ENCODE results near the gene DLGAP3. TPM values are rescaled to one million over a fixed set of nuclear protein-coding genes. Genes with fewer than 3 reads are reported as not detected.

DLGAP3 gene
- total RNA-seq, 2 experiments from 2014 or later: 0.50 to 0.66 TPM

- Mint-ChIP-seq H3K36me3 (no peaks in the 10 kb centered on the region), H3K4me3 (no peak overlapping the region), H3K4me1 (no peaks in the 10 kb centered on the region), H3K9me3 (ENCODE audit: low read depth) (no peaks in the 10 kb centered on the region), H3K27me3 (peaks cover 4% of the 10 kb centered on the region), H3K27ac (no peak overlapping the region)
- DNase-seq (no peak), ATAC-seq (no peak)
- CTCF ChIA-PET: no interaction called here
Observed at GRCh38 chr1:34906222-34906621, 23.2 kb downstream of the DLGAP3 start.

GRCh38 chr1:34905098-34905459, 24.4 kb downstream of the DLGAP3 start:
- Mint-ChIP-seq H3K27me3 (peaks cover 4% of the 10 kb centered on the region), H3K9me3 (ENCODE audit: low read depth) (no peaks in the 10 kb centered on the region), H3K27ac (no peak overlapping the region), H3K4me3 (no peak overlapping the region), H3K36me3 (no peaks in the 10 kb centered on the region), H3K4me1 (no peaks in the 10 kb centered on the region)
- CTCF ChIA-PET: interaction anchor here (0.6 kb wide), 1 partner anchor 94 kb away, joined by 3 read pairs; no protein-coding TSS in a partner anchor
- ATAC-seq (no peak), DNase-seq (peak; percentile 33)

GRCh38 chr1:34904236-34905097, 25.0 kb downstream of the DLGAP3 start:
- DNase-seq (peak; percentile 35), ATAC-seq (no peak)
- Mint-ChIP-seq H3K27ac (no peak overlapping the region), H3K9me3 (ENCODE audit: low read depth) (no peaks in the 10 kb centered on the region), H3K4me3 (no peak overlapping the region), H3K36me3 (no peaks in the 10 kb centered on the region), H3K27me3 (peaks cover 4% of the 10 kb centered on the region), H3K4me1 (no peaks in the 10 kb centered on the region)
- CTCF ChIA-PET: interaction anchor here (0.6 kb wide), 1 partner anchor 93 kb away, joined by 3 read pairs; no protein-coding TSS in a partner anchor

- Mint-ChIP-seq H3K9me3 (ENCODE audit: low read depth) (no peaks in the 10 kb centered on the region), H3K27ac (no peak overlapping the region), H3K36me3 (no peaks in the 10 kb centered on the region), H3K4me1 (no peaks in the 10 kb centered on the region), H3K27me3 (peaks cover 10% of the 10 kb centered on the region), H3K4me3 (no peak overlapping the region)
- CTCF ChIA-PET: no interaction called here
- DNase-seq (peak; percentile 11), ATAC-seq (no peak)
Observed at GRCh38 chr1:34901919-34902318, 27.5 kb downstream of the DLGAP3 start.

- H3K4me3 Mint-ChIP-seq: no peak overlapping the region
- no peaks in the 10 kb centered on the region for H3K36me3 Mint-ChIP-seq
- H3K4me1 Mint-ChIP-seq: no peaks in the 10 kb centered on the region
- CTCF ChIA-PET: no interaction called here
- H3K27me3 Mint-ChIP-seq: peaks cover 10% of the 10 kb centered on the region
- DNase-seq: peak; percentile 14
- H3K27ac Mint-ChIP-seq: no peak overlapping the region
- no peaks in the 10 kb centered on the region for H3K9me3 Mint-ChIP-seq (ENCODE audit: low read depth)
- ATAC-seq: no peak
Observed at GRCh38 chr1:34900775-34901502, 28.5 kb downstream of the DLGAP3 start.

- Mint-ChIP-seq H3K4me1 (no peaks in the 10 kb centered on the region), H3K27me3 (peaks cover 10% of the 10 kb centered on the region), H3K9me3 (ENCODE audit: low read depth) (no peaks in the 10 kb centered on the region), H3K36me3 (no peaks in the 10 kb centered on the region), H3K4me3 (no peak overlapping the region), H3K27ac (no peak overlapping the region)
- CTCF ChIA-PET: no interaction called here
- DNase-seq (peak; percentile 1), ATAC-seq (no peak)
Observed at GRCh38 chr1:34899906-34900305, 29.5 kb downstream of the DLGAP3 start.

GRCh38 chr1:34899471-34899870, 30.0 kb downstream of the DLGAP3 start:
- ATAC-seq (no peak), DNase-seq (peak; percentile 18)
- Mint-ChIP-seq H3K4me3 (no peak overlapping the region), H3K27ac (no peak overlapping the region), H3K36me3 (no peaks in the 10 kb centered on the region), H3K9me3 (ENCODE audit: low read depth) (no peaks in the 10 kb centered on the region), H3K4me1 (no peaks in the 10 kb centered on the region), H3K27me3 (peaks cover 10% of the 10 kb centered on the region)
- CTCF ChIA-PET: no interaction called here

- CTCF ChIA-PET: no interaction called here
- peak; percentile 8 for DNase-seq
- Mint-ChIP-seq H3K27ac (no peak overlapping the region), H3K27me3 (peaks cover 13% of the 10 kb centered on the region), H3K9me3 (ENCODE audit: low read depth) (no peaks in the 10 kb centered on the region), H3K36me3 (no peaks in the 10 kb centered on the region), H3K4me1 (no peaks in the 10 kb centered on the region), H3K4me3 (no peak overlapping the region)
- ATAC-seq: no peak
Observed at GRCh38 chr1:34898330-34898761, 31.1 kb downstream of the DLGAP3 start.

- peaks cover 12% of the 10 kb centered on the region for H3K27me3 Mint-ChIP-seq
- H3K4me3 Mint-ChIP-seq: no peak overlapping the region
- DNase-seq: no peak
- no peak overlapping the region for H3K27ac Mint-ChIP-seq
- CTCF ChIA-PET: no interaction called here
- ATAC-seq: no peak
- H3K9me3 Mint-ChIP-seq (ENCODE audit: low read depth): peaks cover 8% of the 10 kb centered on the region
- no peaks in the 10 kb centered on the region for H3K4me1 Mint-ChIP-seq
- peaks cover 7% of the 10 kb centered on the region for H3K36me3 Mint-ChIP-seq
Observed at GRCh38 chr1:34896612-34897011, 32.8 kb downstream of the DLGAP3 start.

GRCh38 chr1:34889705-34890104, 39.7 kb downstream of the DLGAP3 start:
- peaks cover 42% of the 10 kb centered on the region for H3K27me3 Mint-ChIP-seq
- H3K4me1 Mint-ChIP-seq: peaks cover 5% of the 10 kb centered on the region
- CTCF ChIA-PET: no interaction called here
- DNase-seq (peak; percentile 5), ATAC-seq (no peak)
- no peak overlapping the region for H3K4me3 Mint-ChIP-seq
- H3K27ac Mint-ChIP-seq: no peak overlapping the region
- H3K9me3 Mint-ChIP-seq (ENCODE audit: low read depth): peaks cover 8% of the 10 kb centered on the region
- peaks cover 7% of the 10 kb centered on the region for H3K36me3 Mint-ChIP-seq

GRCh38 chr1:34887593-34887992, 41.9 kb downstream of the DLGAP3 start:
- Mint-ChIP-seq H3K4me1 (peaks cover 5% of the 10 kb centered on the region), H3K27me3 (peaks cover 54% of the 10 kb centered on the region), H3K4me3 (no peak overlapping the region), H3K36me3 (peaks cover 5% of the 10 kb centered on the region), H3K27ac (no peak overlapping the region), H3K9me3 (ENCODE audit: low read depth) (peaks cover 6% of the 10 kb centered on the region)
- DNase-seq (peak; percentile 21), ATAC-seq (no peak)
- CTCF ChIA-PET: interaction anchor here (2.8 kb wide), 1 partner anchor 21 kb away, joined by 16 read pairs; no protein-coding TSS in a partner anchor

- no peaks in the 10 kb centered on the region for H3K36me3 Mint-ChIP-seq
- H3K9me3 Mint-ChIP-seq (ENCODE audit: low read depth): no peaks in the 10 kb centered on the region
- CTCF ChIA-PET: interaction anchor here (1.2 to 1.9 kb wide), 3 partner anchors 22 to 33 kb away, joined by 3 to 9 read pairs (median 7); partner anchors contain the start of gene SMIM12
- H3K27me3 Mint-ChIP-seq: peaks cover 55% of the 10 kb centered on the region
- peaks cover 5% of the 10 kb centered on the region for H3K4me1 Mint-ChIP-seq
- no peak overlapping the region for H3K27ac Mint-ChIP-seq
- peak overlapping the region; percentile 57 for H3K4me3 Mint-ChIP-seq
- DNase-seq: peak; percentile 65
- peak; percentile 88 for ATAC-seq
Observed at GRCh38 chr1:34885405-34886247, 43.8 kb downstream of the DLGAP3 start.

- ATAC-seq: peak; percentile 4
- H3K27ac Mint-ChIP-seq: no peak overlapping the region
- CTCF ChIA-PET: interaction anchor here (1.2 to 1.9 kb wide), 3 partner anchors 21 to 32 kb away, joined by 3 to 9 read pairs (median 7); partner anchors contain the start of gene SMIM12
Observed at GRCh38 chr1:34884961-34885360, 44.5 kb downstream of the DLGAP3 start.

More at GRCh38 chr1:34884961-34885360, 44.5 kb downstream of the DLGAP3 start:
- peak; percentile 38 for DNase-seq
- Mint-ChIP-seq H3K36me3 (no peaks in the 10 kb centered on the region), H3K4me1 (peaks cover 5% of the 10 kb centered on the region), H3K27me3 (peaks cover 52% of the 10 kb centered on the region), H3K4me3 (peak overlapping the region; percentile 57), H3K9me3 (ENCODE audit: low read depth) (no peaks in the 10 kb centered on the region)
